H1 (cell line): ENCODE results near the gene RBBP6. TPM values are rescaled to one million over a fixed set of nuclear protein-coding genes. Genes with fewer than 3 reads are reported as not detected.

ENCODE experiments used
- polyA plus RNA-seq, 7 experiments: library from polyadenylated mRNA; depleted of rRNA in 3 of 7; stranded (reverse) in 5 of 7; unstranded in 2 of 7; fragments of >200 nt in 5 of 7; fragments of 200-250 nt in 2 of 7; gene quantifications; 1 replicate in 5 of 7; 2 replicates in 1 of 7; 4 replicates in 1 of 7; pipeline versions ENCODE4 v1.2.1 to v1.2.3, GENCODE V29; 2011 to 2013; ENCODE audit warnings: missing spikeins in 2 of 7, mixed read lengths in 2 of 7
- total RNA-seq: library from RNA; stranded (reverse); fragmentation: NEBNext Ultra II Directional; extraction: Animal tissue kit (Norgen Biotek cat#: 25700); gene quantifications from 2 replicates; pipeline ENCODE4 v1.2.1, GENCODE V29; 2021
- TF ChIP-seq, protein P1 (sequence below): fragments of 300-600 bp; sonication (generic); IDR thresholded peaks from 2 replicates; pipeline ENCODE4 v1.7.1; 2012; ENCODE audit warnings: low read length, moderate library complexity, mild to moderate bottlenecking, inconsistent platforms; ENCODE audit not compliant: insufficient replicate concordance

Gene RBBP6
- total and polyA plus RNA-seq, 2 of the 8 experiments (the other 6 are each of a cell fraction or from before 2014, with no cell fraction given): 22.5 to 54.5 TPM

DNA sequence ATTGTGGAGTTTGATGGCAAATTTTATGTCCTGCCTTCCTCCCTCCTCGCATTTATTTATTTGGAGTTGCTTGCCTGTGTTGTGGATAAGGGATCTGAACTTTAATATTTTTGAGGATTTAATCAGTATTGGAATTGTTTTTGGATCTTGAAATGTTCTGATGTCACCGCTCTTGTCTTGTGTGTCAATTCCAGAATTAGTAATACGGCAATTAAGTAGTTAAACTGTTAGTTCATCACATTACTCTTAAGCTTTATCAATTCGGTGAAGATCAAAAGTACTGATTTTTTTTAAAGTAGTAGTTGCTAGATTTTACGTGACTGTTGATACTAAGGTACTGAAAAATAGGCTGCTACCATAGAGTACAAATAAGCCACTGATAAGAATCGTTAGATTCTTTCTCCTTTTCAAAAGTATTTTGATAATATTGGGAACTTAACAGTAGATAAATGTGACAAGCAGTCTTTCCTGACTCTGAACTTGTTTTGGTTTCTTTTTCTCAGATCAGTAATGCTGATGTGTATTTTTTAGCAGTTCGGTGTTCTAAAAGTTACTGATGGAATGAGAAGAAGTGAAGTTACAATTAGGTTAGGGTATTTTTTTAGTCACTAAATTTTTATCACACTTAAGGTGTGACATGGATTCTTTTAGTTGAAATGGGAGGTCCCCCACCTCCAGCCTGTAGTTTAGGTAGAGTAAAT, 2.0 kb downstream of the RBBP6 start (continued):
- TF ChIP-seq, protein P1, sequence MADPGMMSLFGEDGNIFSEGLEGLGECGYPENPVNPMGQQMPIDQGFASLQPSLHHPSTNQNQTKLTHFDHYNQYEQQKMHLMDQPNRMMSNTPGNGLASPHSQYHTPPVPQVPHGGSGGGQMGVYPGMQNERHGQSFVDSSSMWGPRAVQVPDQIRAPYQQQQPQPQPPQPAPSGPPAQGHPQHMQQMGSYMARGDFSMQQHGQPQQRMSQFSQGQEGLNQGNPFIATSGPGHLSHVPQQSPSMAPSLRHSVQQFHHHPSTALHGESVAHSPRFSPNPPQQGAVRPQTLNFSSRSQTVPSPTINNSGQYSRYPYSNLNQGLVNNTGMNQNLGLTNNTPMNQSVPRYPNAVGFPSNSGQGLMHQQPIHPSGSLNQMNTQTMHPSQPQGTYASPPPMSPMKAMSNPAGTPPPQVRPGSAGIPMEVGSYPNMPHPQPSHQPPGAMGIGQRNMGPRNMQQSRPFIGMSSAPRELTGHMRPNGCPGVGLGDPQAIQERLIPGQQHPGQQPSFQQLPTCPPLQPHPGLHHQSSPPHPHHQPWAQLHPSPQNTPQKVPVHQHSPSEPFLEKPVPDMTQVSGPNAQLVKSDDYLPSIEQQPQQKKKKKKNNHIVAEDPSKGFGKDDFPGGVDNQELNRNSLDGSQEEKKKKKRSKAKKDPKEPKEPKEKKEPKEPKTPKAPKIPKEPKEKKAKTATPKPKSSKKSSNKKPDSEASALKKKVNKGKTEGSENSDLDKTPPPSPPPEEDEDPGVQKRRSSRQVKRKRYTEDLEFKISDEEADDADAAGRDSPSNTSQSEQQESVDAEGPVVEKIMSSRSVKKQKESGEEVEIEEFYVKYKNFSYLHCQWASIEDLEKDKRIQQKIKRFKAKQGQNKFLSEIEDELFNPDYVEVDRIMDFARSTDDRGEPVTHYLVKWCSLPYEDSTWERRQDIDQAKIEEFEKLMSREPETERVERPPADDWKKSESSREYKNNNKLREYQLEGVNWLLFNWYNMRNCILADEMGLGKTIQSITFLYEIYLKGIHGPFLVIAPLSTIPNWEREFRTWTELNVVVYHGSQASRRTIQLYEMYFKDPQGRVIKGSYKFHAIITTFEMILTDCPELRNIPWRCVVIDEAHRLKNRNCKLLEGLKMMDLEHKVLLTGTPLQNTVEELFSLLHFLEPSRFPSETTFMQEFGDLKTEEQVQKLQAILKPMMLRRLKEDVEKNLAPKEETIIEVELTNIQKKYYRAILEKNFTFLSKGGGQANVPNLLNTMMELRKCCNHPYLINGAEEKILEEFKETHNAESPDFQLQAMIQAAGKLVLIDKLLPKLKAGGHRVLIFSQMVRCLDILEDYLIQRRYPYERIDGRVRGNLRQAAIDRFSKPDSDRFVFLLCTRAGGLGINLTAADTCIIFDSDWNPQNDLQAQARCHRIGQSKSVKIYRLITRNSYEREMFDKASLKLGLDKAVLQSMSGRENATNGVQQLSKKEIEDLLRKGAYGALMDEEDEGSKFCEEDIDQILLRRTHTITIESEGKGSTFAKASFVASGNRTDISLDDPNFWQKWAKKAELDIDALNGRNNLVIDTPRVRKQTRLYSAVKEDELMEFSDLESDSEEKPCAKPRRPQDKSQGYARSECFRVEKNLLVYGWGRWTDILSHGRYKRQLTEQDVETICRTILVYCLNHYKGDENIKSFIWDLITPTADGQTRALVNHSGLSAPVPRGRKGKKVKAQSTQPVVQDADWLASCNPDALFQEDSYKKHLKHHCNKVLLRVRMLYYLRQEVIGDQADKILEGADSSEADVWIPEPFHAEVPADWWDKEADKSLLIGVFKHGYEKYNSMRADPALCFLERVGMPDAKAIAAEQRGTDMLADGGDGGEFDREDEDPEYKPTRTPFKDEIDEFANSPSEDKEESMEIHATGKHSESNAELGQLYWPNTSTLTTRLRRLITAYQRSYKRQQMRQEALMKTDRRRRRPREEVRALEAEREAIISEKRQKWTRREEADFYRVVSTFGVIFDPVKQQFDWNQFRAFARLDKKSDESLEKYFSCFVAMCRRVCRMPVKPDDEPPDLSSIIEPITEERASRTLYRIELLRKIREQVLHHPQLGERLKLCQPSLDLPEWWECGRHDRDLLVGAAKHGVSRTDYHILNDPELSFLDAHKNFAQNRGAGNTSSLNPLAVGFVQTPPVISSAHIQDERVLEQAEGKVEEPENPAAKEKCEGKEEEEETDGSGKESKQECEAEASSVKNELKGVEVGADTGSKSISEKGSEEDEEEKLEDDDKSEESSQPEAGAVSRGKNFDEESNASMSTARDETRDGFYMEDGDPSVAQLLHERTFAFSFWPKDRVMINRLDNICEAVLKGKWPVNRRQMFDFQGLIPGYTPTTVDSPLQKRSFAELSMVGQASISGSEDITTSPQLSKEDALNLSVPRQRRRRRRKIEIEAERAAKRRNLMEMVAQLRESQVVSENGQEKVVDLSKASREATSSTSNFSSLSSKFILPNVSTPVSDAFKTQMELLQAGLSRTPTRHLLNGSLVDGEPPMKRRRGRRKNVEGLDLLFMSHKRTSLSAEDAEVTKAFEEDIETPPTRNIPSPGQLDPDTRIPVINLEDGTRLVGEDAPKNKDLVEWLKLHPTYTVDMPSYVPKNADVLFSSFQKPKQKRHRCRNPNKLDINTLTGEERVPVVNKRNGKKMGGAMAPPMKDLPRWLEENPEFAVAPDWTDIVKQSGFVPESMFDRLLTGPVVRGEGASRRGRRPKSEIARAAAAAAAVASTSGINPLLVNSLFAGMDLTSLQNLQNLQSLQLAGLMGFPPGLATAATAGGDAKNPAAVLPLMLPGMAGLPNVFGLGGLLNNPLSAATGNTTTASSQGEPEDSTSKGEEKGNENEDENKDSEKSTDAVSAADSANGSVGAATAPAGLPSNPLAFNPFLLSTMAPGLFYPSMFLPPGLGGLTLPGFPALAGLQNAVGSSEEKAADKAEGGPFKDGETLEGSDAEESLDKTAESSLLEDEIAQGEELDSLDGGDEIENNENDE: no peak
